Nephron (organoid): ENCODE measurements around the gene C11orf24.

Experiments used
- H3K27ac Mint-ChIP-seq, 3 experiments: 2 replicates each; pipeline ENCODE4 v1.8.0; 2020; ENCODE audit warnings: mixed read lengths in 3 of 3, mild to moderate bottlenecking in 2 of 3, moderate library complexity in 1 of 3
- H3K27me3 Mint-ChIP-seq: 2 replicates; pipeline ENCODE4 v1.8.0; 2021; ENCODE audit warnings: low read depth, mild to moderate bottlenecking, moderate library complexity, mixed read lengths
- H3K36me3 Mint-ChIP-seq: 2 replicates; pipeline ENCODE4 v1.8.0; 2020; ENCODE audit warnings: low read depth, mixed read lengths
- H3K4me1 Mint-ChIP-seq: 2 replicates; pipeline ENCODE4 v1.8.0; 2020; ENCODE audit warnings: mixed read lengths
- H3K4me3 Mint-ChIP-seq, 3 experiments: 2 replicates each; pipeline ENCODE4 v1.8.0; 2020; ENCODE audit warnings: mild to moderate bottlenecking in 3 of 3, mixed read lengths in 3 of 3, moderate library complexity in 2 of 3
- H3K9me3 Mint-ChIP-seq: 2 replicates; pipeline ENCODE4 v1.8.0; 2020; ENCODE audit warnings: mixed read lengths
- TF ChIP-seq, protein P1 (sequence below), 3 experiments: fragments of 200-600 bp; sonication (generic); IDR thresholded peaks; one replicate each; pipeline ENCODE4 v1.5.0; 2021; ENCODE audit warnings: antibody characterized with exemption in 3 of 3; ENCODE audit not compliant: unreplicated experiment in 3 of 3

The C11orf24 gene

DNA sequence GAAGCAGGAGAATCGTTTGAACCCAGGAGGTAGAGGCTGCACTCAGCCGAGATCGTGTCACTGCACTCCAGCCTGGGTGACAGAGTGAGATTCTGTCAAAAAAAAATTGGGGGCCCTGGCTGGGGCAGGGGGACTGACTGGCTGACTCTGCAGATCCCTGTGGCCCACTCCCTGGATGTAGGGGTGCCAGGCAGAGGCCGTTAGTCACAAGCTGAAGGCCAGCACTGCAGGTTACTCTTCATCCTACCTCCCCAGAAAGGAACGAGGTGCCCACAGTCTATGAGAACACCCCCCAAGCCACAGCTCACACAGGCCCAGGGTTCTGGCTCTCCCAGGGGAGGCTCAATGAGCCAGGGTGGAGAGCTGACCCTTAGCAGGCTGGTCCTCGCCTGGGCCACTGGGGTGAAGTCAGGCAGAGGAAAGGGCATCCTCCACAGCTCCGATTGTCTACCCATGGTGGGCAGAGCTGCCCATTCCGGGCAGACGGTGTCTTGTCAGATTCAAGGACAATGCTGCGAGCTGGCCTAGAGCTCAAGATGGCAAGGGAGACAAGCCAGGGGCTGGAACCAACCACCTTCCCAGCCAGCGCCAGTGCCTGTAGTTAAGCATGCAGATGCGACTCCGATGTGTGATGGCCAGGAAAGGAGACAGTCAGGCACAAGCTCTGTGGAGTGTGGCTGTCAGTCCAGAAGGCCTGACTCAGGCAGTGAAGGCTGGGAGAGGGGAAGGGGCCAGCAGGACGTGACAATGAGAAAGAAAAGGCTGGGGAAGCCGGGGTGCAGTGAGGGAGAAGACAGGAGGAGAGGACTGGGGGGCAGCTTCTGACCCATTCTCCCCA, 12.4 kb downstream of the C11orf24 start:
- peaks cover 25% of the 10 kb centered on the region for H3K36me3 Mint-ChIP-seq
- TF ChIP-seq, protein P1, sequence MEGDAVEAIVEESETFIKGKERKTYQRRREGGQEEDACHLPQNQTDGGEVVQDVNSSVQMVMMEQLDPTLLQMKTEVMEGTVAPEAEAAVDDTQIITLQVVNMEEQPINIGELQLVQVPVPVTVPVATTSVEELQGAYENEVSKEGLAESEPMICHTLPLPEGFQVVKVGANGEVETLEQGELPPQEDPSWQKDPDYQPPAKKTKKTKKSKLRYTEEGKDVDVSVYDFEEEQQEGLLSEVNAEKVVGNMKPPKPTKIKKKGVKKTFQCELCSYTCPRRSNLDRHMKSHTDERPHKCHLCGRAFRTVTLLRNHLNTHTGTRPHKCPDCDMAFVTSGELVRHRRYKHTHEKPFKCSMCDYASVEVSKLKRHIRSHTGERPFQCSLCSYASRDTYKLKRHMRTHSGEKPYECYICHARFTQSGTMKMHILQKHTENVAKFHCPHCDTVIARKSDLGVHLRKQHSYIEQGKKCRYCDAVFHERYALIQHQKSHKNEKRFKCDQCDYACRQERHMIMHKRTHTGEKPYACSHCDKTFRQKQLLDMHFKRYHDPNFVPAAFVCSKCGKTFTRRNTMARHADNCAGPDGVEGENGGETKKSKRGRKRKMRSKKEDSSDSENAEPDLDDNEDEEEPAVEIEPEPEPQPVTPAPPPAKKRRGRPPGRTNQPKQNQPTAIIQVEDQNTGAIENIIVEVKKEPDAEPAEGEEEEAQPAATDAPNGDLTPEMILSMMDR (IDR thresholded peaks at IDR 0.05; ENCODE audit: unreplicated experiment in 3 of 3), result no peak

DNA sequence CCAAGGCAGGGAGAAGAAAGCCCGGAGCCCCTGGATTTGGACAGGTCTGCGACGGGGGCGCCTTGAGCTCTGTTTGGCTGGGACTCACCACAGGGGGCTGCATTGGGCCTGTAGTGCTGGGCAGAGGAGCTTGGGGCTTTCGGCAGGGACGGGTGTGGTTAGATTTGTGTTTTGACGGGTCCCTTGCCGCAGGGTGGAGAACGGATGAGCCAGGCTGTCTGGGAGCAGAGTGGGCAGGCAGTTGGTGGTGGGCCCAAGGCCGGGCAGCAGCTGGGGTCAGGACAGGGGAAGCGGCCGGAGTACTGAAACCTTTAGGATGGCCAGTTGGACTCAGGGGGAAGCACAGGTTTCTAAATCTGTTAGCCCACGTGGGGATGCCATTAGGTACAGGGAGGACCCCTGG, 13.4 kb downstream of the C11orf24 start:
- Mint-ChIP-seq H3K36me3 (peaks cover 19% of the 10 kb centered on the region), H3K27me3 (no peaks in the 10 kb centered on the region), H3K4me1 (peaks cover 15% of the 10 kb centered on the region), H3K4me3 (no peak overlapping the region), H3K27ac (no peak overlapping the region), H3K9me3 (no peaks in the 10 kb centered on the region)
- TF ChIP-seq, protein P1 (IDR thresholded peaks at IDR 0.05; ENCODE audit: unreplicated experiment in 3 of 3), result no peak

More for the DNA sequence above, 12.4 kb downstream of the C11orf24 start:
- no peak overlapping the region for H3K4me3 Mint-ChIP-seq
- H3K27ac Mint-ChIP-seq, result no peak overlapping the region
- H3K9me3 Mint-ChIP-seq, result no peaks in the 10 kb centered on the region
- peaks cover 15% of the 10 kb centered on the region for H3K4me1 Mint-ChIP-seq
- no peaks in the 10 kb centered on the region for H3K27me3 Mint-ChIP-seq

GRCh38 chr11:68257477-68258362, 14.1 kb downstream of the C11orf24 start:
- TF ChIP-seq, protein P1 (IDR thresholded peaks at IDR 0.05; ENCODE audit: unreplicated experiment in 3 of 3), result peak; percentile 82 to 92 (median 87)

GRCh38 chr11:68256331-68256741, 15.4 kb downstream of the C11orf24 start:
- H3K4me1 Mint-ChIP-seq, result peaks cover 15% of the 10 kb centered on the region
- H3K27me3 Mint-ChIP-seq, result no peaks in the 10 kb centered on the region
- no peaks in the 10 kb centered on the region for H3K9me3 Mint-ChIP-seq
- peak overlapping the region; percentile 43 to 51 (median 47) for H3K4me3 Mint-ChIP-seq
- peak overlapping the region; percentile 90 to 96 (median 92) for H3K27ac Mint-ChIP-seq
- TF ChIP-seq, protein P1 (IDR thresholded peaks at IDR 0.05; ENCODE audit: unreplicated experiment in 3 of 3), result no peak
- H3K36me3 Mint-ChIP-seq, result peaks cover 5% of the 10 kb centered on the region

More at GRCh38 chr11:68257477-68258362, 14.1 kb downstream of the C11orf24 start:
- Mint-ChIP-seq H3K4me3 (no peak overlapping the region), H3K4me1 (peaks cover 15% of the 10 kb centered on the region), H3K27ac (peak overlapping the region; percentile 76 to 96 (median 79)), H3K27me3 (no peaks in the 10 kb centered on the region), H3K9me3 (no peaks in the 10 kb centered on the region), H3K36me3 (peaks cover 12% of the 10 kb centered on the region)

- Mint-ChIP-seq H3K36me3 (peaks cover 2% of the 10 kb centered on the region), H3K9me3 (no peaks in the 10 kb centered on the region), H3K27ac (peak overlapping the region; percentile 90 to 96 (median 92)), H3K4me3 (no peak overlapping the region), H3K4me1 (peaks cover 15% of the 10 kb centered on the region), H3K27me3 (no peaks in the 10 kb centered on the region)
- TF ChIP-seq, protein P1 (IDR thresholded peaks at IDR 0.05; ENCODE audit: unreplicated experiment in 3 of 3), result no peak
Observed at GRCh38 chr11:68255526-68255925, 16.2 kb downstream of the C11orf24 start.
